A549 (cell line): ENCODE results near the gene SECISBP2L. TPM values are rescaled to one million over a fixed set of nuclear protein-coding genes. Genes with fewer than 3 reads are reported as not detected.

Experiments
- ATAC-seq, 2 experiments: fragments of 200-7000 bp in 1 of 2; fragments of >200 bp in 1 of 2; cut with Nextera tagmentation in 1 of 2; cut with Tn5 transposase in 1 of 2; 3 replicates each; pipeline versions ENCODE4 v1.8.0 to v1.9.1; 2018 to 2020; ENCODE audit warnings: mild to moderate bottlenecking in 1 of 2, moderate library complexity in 1 of 2
- CTCF ChIA-PET: fragments of 300-600 bp; sonication (Branson Sonifier 250); formaldehyde crosslinking; extraction: SDS; loops from one replicate; lab custom pipeline; 2021; ENCODE audit warnings: antibody characterized with exemption, inconsistent platforms; lab: Yijun Ruan, JAX
- POLR2A ChIA-PET: fragments of 350-600 bp; formaldehyde crosslinking; extraction: SDS; loops from one replicate; lab custom pipeline; 2021; ENCODE audit warnings: antibody characterized with exemption, inconsistent platforms; lab: Yijun Ruan, JAX
- DNase-seq, 2 experiments: peaks; one replicate each; pipeline versions ENCODE4 v3.0.0 to v3.0.0-alpha.2; 2011 to 2016; ENCODE audit warnings: low read depth in 1 of 2, low spot score in 1 of 2
- FAIRE-seq: peaks from 2 replicates; lab custom pipeline; 2011; peaks lifted over from hg19 to GRCh38; lab: Jason Lieb, UNC
- H3K27ac ChIP-seq, 2 experiments: fragments of >200 bp; sonication (Bioruptor Twin); formaldehyde crosslinking; 3 replicates each; pipeline ENCODE4 v1.5.1; 2016 to 2017
- H3K4me1 ChIP-seq: fragments of >200 bp; sonication (Bioruptor Twin); formaldehyde crosslinking; 3 replicates; pipeline ENCODE4 v1.6.1; 2016
- H3K4me2 ChIP-seq: fragments of >200 bp; sonication (Bioruptor Twin); formaldehyde crosslinking; 3 replicates; pipeline ENCODE4 v1.6.1; 2016
- H3K4me3 ChIP-seq: fragments of >200 bp; sonication (Bioruptor Twin); formaldehyde crosslinking; 3 replicates; pipeline ENCODE4 v1.5.1; 2016
- H3K9me3 ChIP-seq: fragments of >200 bp; sonication (Bioruptor Twin); formaldehyde crosslinking; 3 replicates; pipeline ENCODE4 v1.6.1; 2016
- BHLHE40 ChIP-seq: IDR thresholded peaks from 2 replicates; pipeline ENCODE4 v1.6.1; 2012; ENCODE audit warnings: low read depth, low read length, inconsistent platforms
- CTCF ChIP-seq: fragments of >200 bp; sonication (Bioruptor Twin); formaldehyde crosslinking; IDR thresholded peaks from 3 replicates; pipeline ENCODE4 v1.5.1; 2016
- E2F6 ChIP-seq: IDR thresholded peaks from 2 replicates; pipeline ENCODE4 v1.6.1; 2012; ENCODE audit warnings: low read depth, borderline replicate concordance
- EHMT2 ChIP-seq: fragments of 200-600 bp; sonication (generic); IDR thresholded peaks from 2 replicates; pipeline ENCODE4 v1.6.1; 2016; ENCODE audit warnings: antibody characterized with exemption, low read depth, mild to moderate bottlenecking, moderate library complexity
- ELK1 ChIP-seq: fragments of 150-350 bp; IDR thresholded peaks from 2 replicates; pipeline ENCODE4 v1.6.1; 2014; ENCODE audit warnings: low read depth, mild to moderate bottlenecking, low read length
- FOSL2 ChIP-seq, 2 experiments: fragments of 450-650 bp in 1 of 2; fragments of >200 bp in 1 of 2; sonication (Bioruptor Twin) in 1 of 2; formaldehyde crosslinking; IDR thresholded peaks; 2 replicates each; pipeline versions ENCODE4 v1.5.0 to v1.6.1; 2016 to 2020; ENCODE audit warnings: mild to moderate bottlenecking in 1 of 2, moderate library complexity in 1 of 2
- FOXS1 ChIP-seq: fragments of 250-450 bp; sonication (Bioruptor Pico); IDR thresholded peaks from 2 replicates; pipeline ENCODE4 v1.5.0; 2020; ENCODE audit warnings: mild to moderate bottlenecking, moderate library complexity
- HEYL ChIP-seq: fragments of 250-450 bp; sonication (Bioruptor Pico); IDR thresholded peaks from 2 replicates; pipeline ENCODE4 v1.8.0; 2021; ENCODE audit warnings: mild to moderate bottlenecking, moderate library complexity
- HOXA7 ChIP-seq: fragments of 250-450 bp; sonication (Bioruptor Pico); IDR thresholded peaks from 2 replicates; pipeline ENCODE4 v1.5.0; 2020; ENCODE audit warnings: mild to moderate bottlenecking, moderate library complexity
- KDM1A ChIP-seq: fragments of 200-600 bp; sonication (generic); IDR thresholded peaks from 2 replicates; pipeline ENCODE4 v1.6.1; 2016; ENCODE audit warnings: low read depth, mild to moderate bottlenecking
- KDM5A ChIP-seq: fragments of 200-600 bp; sonication (generic); IDR thresholded peaks from 2 replicates; pipeline ENCODE4 v1.6.1; 2016; ENCODE audit warnings: antibody characterized with exemption, mild to moderate bottlenecking
- POLR2A ChIP-seq: IDR thresholded peaks from 2 replicates; pipeline ENCODE4 v1.6.1; 2012; ENCODE audit warnings: mild to moderate bottlenecking, low read length
- RAD21 ChIP-seq, 2 experiments: fragments of >200 bp in 1 of 2; sonication (Bioruptor Twin) in 1 of 2; formaldehyde crosslinking in 1 of 2; IDR thresholded peaks in 1 of 2; conservative IDR thresholded peaks in 1 of 2; 2 replicates in 1 of 2; 3 replicates in 1 of 2; pipeline ENCODE4 v1.6.1; 2012 to 2018; ENCODE audit warnings: inconsistent platforms in 1 of 2
- RARB ChIP-seq: fragments of 250-450 bp; sonication (Bioruptor Pico); IDR thresholded peaks from 2 replicates; pipeline ENCODE4 v1.8.0; 2021; ENCODE audit warnings: mild to moderate bottlenecking, moderate library complexity
- RCOR1 ChIP-seq: fragments of 150-350 bp; IDR thresholded peaks from 2 replicates; pipeline ENCODE4 v1.6.1; 2014; ENCODE audit warnings: antibody characterized with exemption, low read length, low read depth
- REST ChIP-seq: fragments of 200-600 bp; sonication (generic); IDR thresholded peaks from 2 replicates; pipeline ENCODE4 v1.6.1; 2016; ENCODE audit warnings: antibody characterized with exemption, mild to moderate bottlenecking, moderate library complexity
- SMC3 ChIP-seq: fragments of >200 bp; sonication (Bioruptor Twin); formaldehyde crosslinking; IDR thresholded peaks from 3 replicates; pipeline ENCODE4 v1.6.1; 2018; ENCODE audit warnings: inconsistent platforms
- SREBF2 ChIP-seq: fragments of 450-650 bp; IDR thresholded peaks from 2 replicates; pipeline ENCODE4 v1.6.1; 2014; ENCODE audit warnings: mild to moderate bottlenecking, moderate library complexity
- ZFP36 ChIP-seq: fragments of 450-650 bp; IDR thresholded peaks from 2 replicates; pipeline ENCODE4 v1.6.1; 2014; ENCODE audit warnings: borderline replicate concordance; ENCODE audit not compliant: partially characterized antibody
- WGBS: methylation state at CpG from one replicate; pipeline ENCODE4 v1.1.6; 2017; ENCODE audit errors: missing lambda C conversion rate; 5-methylcytosine and 5-hydroxymethylcytosine counted together
- polyA plus RNA-seq, 4 experiments: library from polyadenylated mRNA; depleted of rRNA in 3 of 4; stranded (reverse); fragments of >200 nt; fragmentation: RNase III in 1 of 4; extraction: RNeasy Plus Mini Kit Qiagen cat#74134 plus additional on column Dnase treatment in 1 of 4; gene quantifications; 2 replicates in 3 of 4; 3 replicates in 1 of 4; pipeline ENCODE4 v1.2.3, GENCODE V29; 2011 to 2017

SECISBP2L gene
- polyA plus RNA-seq, 2 of the 4 experiments (the other 2 are of a cell fraction), result 7.5 to 15.0 TPM

- no peak for TF ChIP-seq KDM5A
- no peak for TF ChIP-seq FOSL2 (IDR thresholded peaks at IDR 0.05)
- TF ChIP-seq FOSL2 (CRISPR knock-in tag; IDR thresholded peaks at IDR 0.05), result peak; percentile 88
- TF ChIP-seq EHMT2, result no peak
- TF ChIP-seq RCOR1, result no peak
- peak in 1 of 2 experiments; percentile 9; a peak in 1 of 5 replicates for TF ChIP-seq RAD21 (conservative IDR thresholded peaks at IDR 0.05 in 1 of 2, IDR thresholded peaks at IDR 0.05 in 1 of 2)
- no peak for TF ChIP-seq HOXA7
- peak; percentile 39; the same call in 1 of the 3 replicates for TF ChIP-seq SMC3
- TF ChIP-seq E2F6, result no peak
- no peak for TF ChIP-seq HEYL (CRISPR knock-in tag)
- no peak for TF ChIP-seq POLR2A
- TF ChIP-seq REST, result no peak
- TF ChIP-seq ELK1, result no peak
- no peak for TF ChIP-seq SREBF2
- no peak for TF ChIP-seq ZFP36
- TF ChIP-seq FOXS1 (CRISPR knock-in tag), result no peak
- no peak for TF ChIP-seq RARB (CRISPR knock-in tag)
- no peak for TF ChIP-seq KDM1A
- TF ChIP-seq CTCF, result peak; percentile 29
- TF ChIP-seq BHLHE40, result no peak
- POLR2A ChIA-PET, result interaction anchor here (0.7 to 2.4 kb wide), 4 partner anchors 12 to 102 kb away, joined by 3 to 16 read pairs (median 7); partner anchors contain the start of gene EID1
- DNase-seq (peak; percentile 37 to 63), ATAC-seq (peak; percentile 88 to 89), FAIRE-seq (no peak)
- CTCF ChIA-PET, result interaction anchor here (0.7 to 6.8 kb wide), 12 partner anchors 9 to 601 kb away, joined by 3 to 144 read pairs (median 4); no protein-coding TSS in a partner anchor
- no peaks in the 10 kb centered on the region for H3K9me3 ChIP-seq
- H3K4me2 ChIP-seq, result peak within 1 kb of the TSS; percentile 92
- WGBS, result 7% methylated on average over 16 of the region's 16 CpGs
- H3K27ac ChIP-seq, result peak within 1 kb of the TSS; percentile 49 to 75; a peak in 5 of 6 replicates
- no peaks in the 10 kb centered on the region for H3K4me1 ChIP-seq
- peak within 1 kb of the TSS; percentile 52 for H3K4me3 ChIP-seq
Measured at GRCh38 chr15:48963524-48964113, 82.6 kb downstream of the SECISBP2L start, which contains the start of gene SHC4. Gene SHC4, minus strand, starts transcription at chr15:48963919. Its CDS starts 904 bp downstream, at chr15:48963015.
